ENCODE measurements around the gene P2RY12. TPM values are rescaled to one million over a fixed set of nuclear protein-coding genes. Genes with fewer than 3 reads are reported as not detected.

P2RY12 gene
- polyA plus RNA-seq, 1 donor from 2014 or later: not detected

DNA sequence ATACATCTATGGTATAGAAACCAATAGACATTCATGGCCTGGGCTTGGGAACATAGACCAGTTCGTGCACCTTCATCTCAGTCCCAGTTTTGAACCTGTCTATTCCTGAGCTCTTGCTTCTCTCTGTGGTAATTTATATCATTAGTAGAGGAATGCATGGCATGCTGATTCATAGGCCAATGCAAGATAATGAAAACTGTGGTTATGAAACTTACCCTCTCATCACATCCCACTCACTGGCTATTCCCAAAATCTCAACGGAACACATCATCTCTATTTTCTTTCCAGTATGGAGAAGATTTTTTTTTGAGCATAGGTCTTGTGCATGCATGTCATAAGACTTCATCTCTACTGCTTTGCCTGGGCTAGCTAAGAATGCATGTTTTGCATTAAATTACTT, 18.7 kb upstream of the P2RY12 start:
- H3K27me3 ChIP-seq (ENCODE audit: insufficient read depth, low read depth, low read length): no peaks in the 10 kb centered on the region
- no peaks in the 10 kb centered on the region for H3K9me2 ChIP-seq (ENCODE audit: insufficient read depth, low read length)
- H3K4me3 ChIP-seq (ENCODE audit: low read length): no peak overlapping the region
- peaks cover 13% of the 10 kb centered on the region for H3K36me3 ChIP-seq (ENCODE audit: insufficient read depth, low read length)
- H3K4me2 ChIP-seq (ENCODE audit: low read length): no peak overlapping the region
- no peaks in the 10 kb centered on the region for H3K79me2 ChIP-seq (replicated peaks; ENCODE audit: insufficient read depth, low read length)
- no peaks in the 10 kb centered on the region for H4K20me1 ChIP-seq (ENCODE audit: insufficient read depth)
- no peaks in the 10 kb centered on the region for H3F3A ChIP-seq (ENCODE audit: insufficient read depth, low read length, poor library complexity, severe bottlenecking)
- TF ChIP-seq MXI1 (conservative IDR thresholded peaks at IDR 0.05; ENCODE audit: poor library complexity, severe bottlenecking) (no peak), SMC3 (conservative IDR thresholded peaks at IDR 0.05; ENCODE audit: poor library complexity) (no peak), TAF1 (IDR thresholded peaks at IDR 0.05; ENCODE audit: low read depth) (no peak), EP300 (conservative IDR thresholded peaks at IDR 0.05; ENCODE audit: poor library complexity, severe bottlenecking) (no peak), EZH2 (IDR thresholded peaks at IDR 0.05; ENCODE audit: borderline replicate concordance, insufficient read depth, low read length, poor library complexity, severe bottlenecking) (no peak), POLR2AphosphoS5 (IDR thresholded peaks at IDR 0.05) (no peak), RAD21 (conservative IDR thresholded peaks at IDR 0.05) (no peak)
- TF ChIP-seq, protein P1, sequence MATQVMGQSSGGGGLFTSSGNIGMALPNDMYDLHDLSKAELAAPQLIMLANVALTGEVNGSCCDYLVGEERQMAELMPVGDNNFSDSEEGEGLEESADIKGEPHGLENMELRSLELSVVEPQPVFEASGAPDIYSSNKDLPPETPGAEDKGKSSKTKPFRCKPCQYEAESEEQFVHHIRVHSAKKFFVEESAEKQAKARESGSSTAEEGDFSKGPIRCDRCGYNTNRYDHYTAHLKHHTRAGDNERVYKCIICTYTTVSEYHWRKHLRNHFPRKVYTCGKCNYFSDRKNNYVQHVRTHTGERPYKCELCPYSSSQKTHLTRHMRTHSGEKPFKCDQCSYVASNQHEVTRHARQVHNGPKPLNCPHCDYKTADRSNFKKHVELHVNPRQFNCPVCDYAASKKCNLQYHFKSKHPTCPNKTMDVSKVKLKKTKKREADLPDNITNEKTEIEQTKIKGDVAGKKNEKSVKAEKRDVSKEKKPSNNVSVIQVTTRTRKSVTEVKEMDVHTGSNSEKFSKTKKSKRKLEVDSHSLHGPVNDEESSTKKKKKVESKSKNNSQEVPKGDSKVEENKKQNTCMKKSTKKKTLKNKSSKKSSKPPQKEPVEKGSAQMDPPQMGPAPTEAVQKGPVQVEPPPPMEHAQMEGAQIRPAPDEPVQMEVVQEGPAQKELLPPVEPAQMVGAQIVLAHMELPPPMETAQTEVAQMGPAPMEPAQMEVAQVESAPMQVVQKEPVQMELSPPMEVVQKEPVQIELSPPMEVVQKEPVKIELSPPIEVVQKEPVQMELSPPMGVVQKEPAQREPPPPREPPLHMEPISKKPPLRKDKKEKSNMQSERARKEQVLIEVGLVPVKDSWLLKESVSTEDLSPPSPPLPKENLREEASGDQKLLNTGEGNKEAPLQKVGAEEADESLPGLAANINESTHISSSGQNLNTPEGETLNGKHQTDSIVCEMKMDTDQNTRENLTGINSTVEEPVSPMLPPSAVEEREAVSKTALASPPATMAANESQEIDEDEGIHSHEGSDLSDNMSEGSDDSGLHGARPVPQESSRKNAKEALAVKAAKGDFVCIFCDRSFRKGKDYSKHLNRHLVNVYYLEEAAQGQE (IDR thresholded peaks at IDR 0.05; ENCODE audit: borderline replicate concordance): no peak
- TF ChIP-seq, protein P2, sequence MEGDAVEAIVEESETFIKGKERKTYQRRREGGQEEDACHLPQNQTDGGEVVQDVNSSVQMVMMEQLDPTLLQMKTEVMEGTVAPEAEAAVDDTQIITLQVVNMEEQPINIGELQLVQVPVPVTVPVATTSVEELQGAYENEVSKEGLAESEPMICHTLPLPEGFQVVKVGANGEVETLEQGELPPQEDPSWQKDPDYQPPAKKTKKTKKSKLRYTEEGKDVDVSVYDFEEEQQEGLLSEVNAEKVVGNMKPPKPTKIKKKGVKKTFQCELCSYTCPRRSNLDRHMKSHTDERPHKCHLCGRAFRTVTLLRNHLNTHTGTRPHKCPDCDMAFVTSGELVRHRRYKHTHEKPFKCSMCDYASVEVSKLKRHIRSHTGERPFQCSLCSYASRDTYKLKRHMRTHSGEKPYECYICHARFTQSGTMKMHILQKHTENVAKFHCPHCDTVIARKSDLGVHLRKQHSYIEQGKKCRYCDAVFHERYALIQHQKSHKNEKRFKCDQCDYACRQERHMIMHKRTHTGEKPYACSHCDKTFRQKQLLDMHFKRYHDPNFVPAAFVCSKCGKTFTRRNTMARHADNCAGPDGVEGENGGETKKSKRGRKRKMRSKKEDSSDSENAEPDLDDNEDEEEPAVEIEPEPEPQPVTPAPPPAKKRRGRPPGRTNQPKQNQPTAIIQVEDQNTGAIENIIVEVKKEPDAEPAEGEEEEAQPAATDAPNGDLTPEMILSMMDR (IDR thresholded peaks at IDR 0.05; ENCODE audit: poor library complexity, severe bottlenecking): no peak
- no peak overlapping the region for H3K9ac ChIP-seq (ENCODE audit: low read length)
- H3K9me3 ChIP-seq (ENCODE audit: low read length): no peaks in the 10 kb centered on the region
- H3K27ac ChIP-seq (ENCODE audit: low read length): no peak overlapping the region
- H2AFZ ChIP-seq (ENCODE audit: low read depth, low read length): no peak overlapping the region

DNA sequence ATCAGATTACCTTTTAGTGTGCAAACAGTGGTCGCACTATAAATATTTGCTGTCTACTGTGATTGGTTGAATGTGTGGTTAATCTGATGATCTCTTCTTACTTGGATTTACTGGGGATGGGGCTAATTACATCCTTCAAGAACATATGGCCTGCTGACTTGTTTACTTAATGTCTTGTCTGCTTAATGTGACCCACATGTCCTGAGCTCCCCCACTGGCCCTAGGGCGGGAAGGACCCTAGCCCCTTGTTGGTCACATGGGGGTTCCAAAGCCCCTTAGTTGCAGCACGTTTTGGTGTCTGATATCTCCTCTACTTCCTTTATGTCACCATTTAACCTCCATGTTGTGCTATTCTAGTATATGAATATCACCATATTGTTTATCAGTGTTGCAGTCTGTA, 17.8 kb upstream of the P2RY12 start:
- Histone ChIP-seq H4K20me1 (ENCODE audit: insufficient read depth) (no peaks in the 10 kb centered on the region), H3K27me3 (ENCODE audit: insufficient read depth, low read depth, low read length) (no peaks in the 10 kb centered on the region), H3K36me3 (ENCODE audit: insufficient read depth, low read length) (peaks cover 14% of the 10 kb centered on the region), H3K9me2 (ENCODE audit: insufficient read depth, low read length) (no peaks in the 10 kb centered on the region), H3K9ac (ENCODE audit: low read length) (no peak overlapping the region), H3K79me2 (replicated peaks; ENCODE audit: insufficient read depth, low read length) (no peaks in the 10 kb centered on the region), H2AFZ (ENCODE audit: low read depth, low read length) (no peak overlapping the region), H3K27ac (ENCODE audit: low read length) (no peak overlapping the region), H3K9me3 (ENCODE audit: low read length) (no peaks in the 10 kb centered on the region), H3K4me3 (ENCODE audit: low read length) (no peak overlapping the region), H3F3A (ENCODE audit: insufficient read depth, low read length, poor library complexity, severe bottlenecking) (no peaks in the 10 kb centered on the region), H3K4me2 (ENCODE audit: low read length) (no peak overlapping the region)
- TF ChIP-seq, protein P1 (IDR thresholded peaks at IDR 0.05; ENCODE audit: borderline replicate concordance): no peak
- TF ChIP-seq MXI1 (conservative IDR thresholded peaks at IDR 0.05; ENCODE audit: poor library complexity, severe bottlenecking): no peak
- TF ChIP-seq, protein P2 (IDR thresholded peaks at IDR 0.05; ENCODE audit: poor library complexity, severe bottlenecking): no peak
- TF ChIP-seq EP300 (conservative IDR thresholded peaks at IDR 0.05; ENCODE audit: poor library complexity, severe bottlenecking): no peak
- no peak for TF ChIP-seq TAF1 (IDR thresholded peaks at IDR 0.05; ENCODE audit: low read depth)
- no peak for TF ChIP-seq RAD21 (conservative IDR thresholded peaks at IDR 0.05)
- no peak for TF ChIP-seq POLR2AphosphoS5 (IDR thresholded peaks at IDR 0.05)
- no peak for TF ChIP-seq SMC3 (conservative IDR thresholded peaks at IDR 0.05; ENCODE audit: poor library complexity)
- TF ChIP-seq EZH2 (IDR thresholded peaks at IDR 0.05; ENCODE audit: borderline replicate concordance, insufficient read depth, low read length, poor library complexity, severe bottlenecking): no peak
